ENCODE measurements around the gene SCN4A.

SCN4A gene

DNA sequence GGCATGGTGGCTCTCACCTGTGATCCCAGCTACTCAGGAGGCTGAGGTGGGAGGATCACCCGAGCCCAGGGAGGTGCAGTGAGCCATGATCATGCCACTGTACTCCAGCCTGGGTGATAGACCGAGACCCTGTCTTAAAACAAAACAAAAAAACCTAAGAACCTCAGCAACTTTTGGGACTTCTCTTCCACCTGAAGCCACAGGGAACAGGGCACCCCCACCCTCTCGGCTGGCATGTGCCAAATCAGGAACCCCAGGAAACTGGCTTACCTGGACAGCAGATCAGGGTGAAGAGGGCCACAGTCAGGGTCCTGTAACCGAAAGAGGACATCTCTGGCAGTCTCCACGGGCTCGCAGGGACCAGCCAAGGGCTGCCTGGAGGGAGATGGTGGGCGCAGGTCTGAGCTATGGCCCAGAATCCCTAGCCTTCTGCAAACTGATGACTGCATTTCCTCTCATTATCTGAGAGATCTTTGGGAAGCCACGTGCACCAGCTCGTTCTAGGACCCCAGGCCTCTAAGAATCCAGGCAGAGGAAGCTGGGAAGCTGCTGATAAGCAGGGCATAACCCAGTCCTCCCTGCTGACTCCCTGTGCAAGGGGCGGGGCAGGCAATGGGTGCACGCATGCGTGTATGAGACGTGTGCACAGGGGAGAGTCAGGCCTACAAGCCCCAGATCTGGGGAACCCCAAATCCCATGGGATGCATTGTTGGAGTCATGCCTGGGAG, 33.8 kb upstream of the SCN4A start:
- TF ChIP-seq, protein P1, sequence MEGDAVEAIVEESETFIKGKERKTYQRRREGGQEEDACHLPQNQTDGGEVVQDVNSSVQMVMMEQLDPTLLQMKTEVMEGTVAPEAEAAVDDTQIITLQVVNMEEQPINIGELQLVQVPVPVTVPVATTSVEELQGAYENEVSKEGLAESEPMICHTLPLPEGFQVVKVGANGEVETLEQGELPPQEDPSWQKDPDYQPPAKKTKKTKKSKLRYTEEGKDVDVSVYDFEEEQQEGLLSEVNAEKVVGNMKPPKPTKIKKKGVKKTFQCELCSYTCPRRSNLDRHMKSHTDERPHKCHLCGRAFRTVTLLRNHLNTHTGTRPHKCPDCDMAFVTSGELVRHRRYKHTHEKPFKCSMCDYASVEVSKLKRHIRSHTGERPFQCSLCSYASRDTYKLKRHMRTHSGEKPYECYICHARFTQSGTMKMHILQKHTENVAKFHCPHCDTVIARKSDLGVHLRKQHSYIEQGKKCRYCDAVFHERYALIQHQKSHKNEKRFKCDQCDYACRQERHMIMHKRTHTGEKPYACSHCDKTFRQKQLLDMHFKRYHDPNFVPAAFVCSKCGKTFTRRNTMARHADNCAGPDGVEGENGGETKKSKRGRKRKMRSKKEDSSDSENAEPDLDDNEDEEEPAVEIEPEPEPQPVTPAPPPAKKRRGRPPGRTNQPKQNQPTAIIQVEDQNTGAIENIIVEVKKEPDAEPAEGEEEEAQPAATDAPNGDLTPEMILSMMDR (IDR thresholded peaks at IDR 0.05; ENCODE audit: insufficient read depth, low read length, poor library complexity, severe bottlenecking), result no peak
- Histone ChIP-seq H3K4me3 (replicated peaks; ENCODE audit: low read depth, low read length) (no peak overlapping the region), H3K27me3 (replicated peaks; ENCODE audit: control insufficient read depth, insufficient read depth, low read length) (no peaks in the 10 kb centered on the region), H3K36me3 (ENCODE audit: control insufficient read depth, insufficient read depth, low read length) (peaks cover 27% of the 10 kb centered on the region)
- DNase-seq (ENCODE audit: extremely low read depth, insufficient read length), result no peak

- no peak overlapping the region for H3K4me3 ChIP-seq (replicated peaks; ENCODE audit: low read depth, low read length)
- no peaks in the 10 kb centered on the region for H3K27me3 ChIP-seq (replicated peaks; ENCODE audit: control insufficient read depth, insufficient read depth, low read length)
- TF ChIP-seq, protein P1 (IDR thresholded peaks at IDR 0.05; ENCODE audit: insufficient read depth, low read length, poor library complexity, severe bottlenecking), result no peak
- DNase-seq (ENCODE audit: extremely low read depth, insufficient read length), result no peak
- peaks cover 27% of the 10 kb centered on the region for H3K36me3 ChIP-seq (ENCODE audit: control insufficient read depth, insufficient read depth, low read length)
These were observed 33.0 kb upstream of the SCN4A start for GRCh38 chr17:64005734-64006167.

DNA sequence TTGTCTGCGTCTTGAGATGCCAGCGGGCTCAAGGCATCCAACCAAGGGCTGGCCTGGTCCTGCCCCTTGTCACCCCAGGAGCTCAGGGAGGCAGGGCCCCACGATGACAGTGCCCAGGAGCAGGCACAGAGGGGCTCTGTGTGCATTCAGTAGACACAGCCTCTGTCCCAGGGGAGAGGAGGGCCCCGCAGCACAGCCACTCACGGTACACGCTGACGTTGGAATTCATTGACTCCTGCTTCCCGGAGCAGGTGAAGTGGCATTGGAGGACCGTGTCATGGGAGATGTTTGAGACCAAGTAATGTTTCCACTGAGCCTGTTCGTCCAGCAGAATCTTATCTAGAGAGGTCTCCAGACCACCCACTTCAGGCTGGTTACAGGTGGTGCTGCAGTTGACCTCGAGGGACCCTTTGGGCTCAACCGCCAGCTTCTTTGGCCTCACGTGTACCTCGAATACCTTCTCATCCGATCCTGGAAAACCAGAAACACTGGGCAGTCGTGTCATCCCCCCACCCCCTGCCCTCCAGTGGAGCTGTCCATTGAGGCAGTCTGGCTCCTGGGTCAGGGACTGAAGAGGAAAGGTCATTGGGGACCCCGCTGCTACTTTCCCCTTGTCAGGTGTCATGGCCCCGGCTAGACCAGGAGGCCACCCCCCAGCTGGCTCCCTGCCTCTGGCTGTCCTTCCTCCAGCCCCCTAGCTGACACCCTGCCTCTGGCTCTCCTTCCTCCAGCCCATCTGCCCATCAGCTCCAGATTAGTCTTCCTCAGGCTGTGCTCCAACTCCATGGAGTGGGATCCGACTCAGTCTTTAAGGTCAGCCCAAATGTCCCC, 32.4 kb upstream of the SCN4A start:
- DNase-seq (ENCODE audit: extremely low read depth, insufficient read length), result no peak
- H3K4me3 ChIP-seq (replicated peaks; ENCODE audit: low read depth, low read length), result no peak overlapping the region
- TF ChIP-seq, protein P1 (IDR thresholded peaks at IDR 0.05; ENCODE audit: insufficient read depth, low read length, poor library complexity, severe bottlenecking), result no peak
- H3K36me3 ChIP-seq (ENCODE audit: control insufficient read depth, insufficient read depth, low read length), result peaks cover 27% of the 10 kb centered on the region
- H3K27me3 ChIP-seq (replicated peaks; ENCODE audit: control insufficient read depth, insufficient read depth, low read length), result no peaks in the 10 kb centered on the region

GRCh38 chr17:64004218-64004770, 31.6 kb upstream of the SCN4A start:
- Histone ChIP-seq H3K4me3 (replicated peaks; ENCODE audit: low read depth, low read length) (no peak overlapping the region), H3K36me3 (ENCODE audit: control insufficient read depth, insufficient read depth, low read length) (peaks cover 27% of the 10 kb centered on the region), H3K27me3 (replicated peaks; ENCODE audit: control insufficient read depth, insufficient read depth, low read length) (no peaks in the 10 kb centered on the region)
- TF ChIP-seq, protein P1 (IDR thresholded peaks at IDR 0.05; ENCODE audit: insufficient read depth, low read length, poor library complexity, severe bottlenecking), result no peak
- no peak for DNase-seq (ENCODE audit: extremely low read depth, insufficient read length)

GRCh38 chr17:64003526-64004121, 30.9 kb upstream of the SCN4A start:
- Histone ChIP-seq H3K27me3 (replicated peaks; ENCODE audit: control insufficient read depth, insufficient read depth, low read length) (no peaks in the 10 kb centered on the region), H3K4me3 (replicated peaks; ENCODE audit: low read depth, low read length) (no peak overlapping the region), H3K36me3 (ENCODE audit: control insufficient read depth, insufficient read depth, low read length) (peaks cover 27% of the 10 kb centered on the region)
- TF ChIP-seq, protein P1 (IDR thresholded peaks at IDR 0.05; ENCODE audit: insufficient read depth, low read length, poor library complexity, severe bottlenecking), result no peak
- DNase-seq (ENCODE audit: extremely low read depth, insufficient read length), result no peak
